IPS-18c (cell line): Measurements from ENCODE around the gene LDB2.

Experiments used
- H3K4me3 ChIP-seq: 2 replicates; pipeline ENCODE4 v1.7.0; 2013; ENCODE audit warnings: low read depth, mild to moderate bottlenecking, low read length, moderate library complexity; ENCODE audit not compliant: insufficient read depth
- H3K9me3 ChIP-seq: one replicate; pipeline ENCODE4 v1.6.1; 2013; ENCODE audit warnings: mild to moderate bottlenecking, low read length, moderate library complexity; ENCODE audit not compliant: control insufficient read depth, insufficient read depth

The LDB2 gene

DNA sequence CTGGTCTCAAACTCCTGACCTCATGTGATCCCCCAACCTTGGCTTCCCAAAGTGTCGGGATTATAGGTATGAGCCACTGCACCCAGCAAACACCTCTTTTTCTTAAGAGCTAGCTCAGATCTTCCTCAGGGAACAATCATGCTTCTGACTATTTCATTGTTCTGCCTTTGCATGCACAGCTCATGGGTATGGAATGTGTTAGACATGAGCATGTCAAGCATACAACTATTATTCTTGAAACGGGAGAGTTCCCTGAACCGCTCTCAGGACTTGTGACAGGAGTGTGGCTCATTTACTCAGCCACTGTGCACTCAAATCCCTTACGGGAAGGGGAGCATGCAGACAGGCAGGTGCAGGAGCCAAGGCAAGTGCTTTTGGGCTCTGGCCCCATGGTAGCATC, 440.5 kb downstream of the LDB2 start:
- H3K9me3 ChIP-seq, result peaks cover 2% of the 10 kb centered on the region
- no peak overlapping the region for H3K4me3 ChIP-seq
